Stimulated activated CD8-positive, alpha-beta memory T cell treated with anti-CD3 and anti-CD28 coated beads, Interleukin-15, amount 100 ng/mL, for 4 hours (primary cell): ENCODE data around the gene NPEPL1.
"Not testable (repeated sequence)": the region's sequence is repeated elsewhere in the genome, so short reads cannot be mapped to it uniquely, and the experiment has no call there.

Experiments used
- DNase-seq, 2 donors: peaks; one replicate each; pipeline ENCODE4 v3.0.0-alpha.2; 2020; ENCODE audit warnings: low read depth in 2 of 2

The NPEPL1 gene

GRCh38 chr20:58714340-58714922 is 21.8 kb downstream of the NPEPL1 start:
- DNase-seq = no peak

GRCh38 chr20:58714923-58715351 is 22.3 kb downstream of the NPEPL1 start:
- DNase-seq = no peak

- DNase-seq = no peak
Observed at GRCh38 chr20:58715391-58715800, 22.8 kb downstream of the NPEPL1 start.

GRCh38 chr20:58715801-58716475 is 23.3 kb downstream of the NPEPL1 start:
- no peak for DNase-seq

- DNase-seq = no peak
Observed at GRCh38 chr20:58716476-58717277, 24.1 kb downstream of the NPEPL1 start.

GRCh38 chr20:58717278-58718091 is 24.9 kb downstream of the NPEPL1 start:
- DNase-seq = no peak

- no peak for DNase-seq
Observed at GRCh38 chr20:58718121-58718563, 25.5 kb downstream of the NPEPL1 start.

- no peak for DNase-seq
Observed at GRCh38 chr20:58718729-58719128, 26.1 kb downstream of the NPEPL1 start.

- no peak for DNase-seq
Observed at GRCh38 chr20:58719258-58719657, 26.7 kb downstream of the NPEPL1 start.

- DNase-seq = no peak
Observed at GRCh38 chr20:58719971-58720371, 27.4 kb downstream of the NPEPL1 start.

- no peak for DNase-seq
Observed at GRCh38 chr20:58720890-58721289, 28.3 kb downstream of the NPEPL1 start.

GRCh38 chr20:58721951-58722778 is 29.6 kb downstream of the NPEPL1 start:
- no peak for DNase-seq

- DNase-seq = no peak
Observed at GRCh38 chr20:58722877-58723627, 30.5 kb downstream of the NPEPL1 start.

- no peak for DNase-seq
Observed at GRCh38 chr20:58723628-58723984, 31.0 kb downstream of the NPEPL1 start.

- DNase-seq = not testable (repeated sequence)
Observed at GRCh38 chr20:58726156-58726555, 33.6 kb downstream of the NPEPL1 start.

- no peak for DNase-seq
Observed at GRCh38 chr20:58731192-58731591, 38.6 kb downstream of the NPEPL1 start.

GRCh38 chr20:58737198-58737597 is 44.6 kb downstream of the NPEPL1 start:
- DNase-seq = no peak

GRCh38 chr20:58740356-58741308 is 48.0 kb downstream of the NPEPL1 start:
- DNase-seq = no peak

- no peak for DNase-seq
Observed at GRCh38 chr20:58741384-58741783, 48.8 kb downstream of the NPEPL1 start.
